NK-92 (cell line): ENCODE results near the gene CYP2U1.
"Not testable (repeated sequence)": the region's sequence is repeated elsewhere in the genome, so short reads cannot be mapped to it uniquely, and the experiment has no call there.

ENCODE experiments used
- DNase-seq: peaks from one replicate; lab custom pipeline; 2025; ENCODE audit not compliant: unreplicated experiment; lab: John Stamatoyannopoulos, UW

Gene CYP2U1

DNA sequence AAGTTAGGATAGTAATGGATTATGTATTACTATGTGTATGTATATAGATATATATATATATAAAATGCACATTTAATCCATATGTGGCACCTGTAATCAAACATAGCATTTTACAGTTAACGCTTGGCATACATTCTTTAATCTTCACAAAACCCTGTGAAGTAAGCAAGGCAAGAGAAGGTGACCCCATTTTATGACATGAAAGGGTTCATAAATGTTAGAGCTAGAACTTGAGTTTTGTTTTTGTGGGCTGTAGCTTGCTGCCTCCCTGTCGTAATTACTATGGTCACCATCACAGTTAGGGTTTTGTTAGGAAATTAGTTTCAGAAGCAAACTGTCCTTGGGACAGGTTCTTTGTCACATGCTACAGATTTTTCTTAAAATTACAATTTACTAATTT lies 13.8 kb upstream of the CYP2U1 start:
- no peak for DNase-seq

DNA sequence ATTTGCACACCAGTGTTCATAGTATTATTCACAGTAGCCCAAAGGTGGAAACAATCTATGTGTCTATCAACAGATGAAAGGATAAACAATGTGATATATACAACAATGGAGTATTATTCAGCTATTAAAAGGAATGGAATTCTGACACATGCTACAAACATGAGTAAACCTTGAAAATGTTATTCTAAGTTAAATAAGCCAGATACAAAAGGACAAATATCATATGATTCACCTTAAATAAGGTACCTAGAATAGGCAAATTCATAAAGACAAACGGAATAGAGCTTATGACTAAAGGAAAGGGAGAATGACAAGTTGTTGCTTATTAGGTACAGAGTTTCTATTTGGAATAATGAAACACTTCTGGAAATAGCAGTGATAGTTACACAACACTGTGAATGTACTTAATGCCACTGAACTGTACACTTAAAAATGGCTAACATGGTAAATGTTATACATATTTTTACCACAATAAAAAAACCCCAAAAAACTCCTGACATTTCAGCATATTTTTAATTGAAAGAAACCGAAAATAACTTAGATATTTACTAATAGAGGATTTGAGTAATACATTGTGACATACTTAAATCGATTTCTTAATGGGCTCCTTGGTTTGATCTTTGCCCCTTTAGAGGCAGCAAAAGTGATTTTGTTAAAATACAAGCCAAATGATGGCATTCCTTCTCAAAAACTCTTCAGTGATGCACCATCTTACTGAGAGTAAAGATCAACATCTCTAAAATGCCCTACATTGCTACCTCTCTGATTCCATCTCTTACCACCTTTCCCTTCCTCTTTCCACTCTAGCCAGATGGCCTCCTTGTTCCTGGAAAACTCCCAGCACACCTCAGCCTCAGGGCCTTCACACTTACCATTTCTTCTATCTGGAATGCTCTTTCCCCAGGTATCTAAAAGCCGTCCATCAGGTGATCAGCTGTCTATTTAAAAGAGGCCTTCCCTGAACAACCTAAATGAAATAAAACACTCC lies 8.6 kb upstream of the CYP2U1 start:
- DNase-seq: no peak

DNA sequence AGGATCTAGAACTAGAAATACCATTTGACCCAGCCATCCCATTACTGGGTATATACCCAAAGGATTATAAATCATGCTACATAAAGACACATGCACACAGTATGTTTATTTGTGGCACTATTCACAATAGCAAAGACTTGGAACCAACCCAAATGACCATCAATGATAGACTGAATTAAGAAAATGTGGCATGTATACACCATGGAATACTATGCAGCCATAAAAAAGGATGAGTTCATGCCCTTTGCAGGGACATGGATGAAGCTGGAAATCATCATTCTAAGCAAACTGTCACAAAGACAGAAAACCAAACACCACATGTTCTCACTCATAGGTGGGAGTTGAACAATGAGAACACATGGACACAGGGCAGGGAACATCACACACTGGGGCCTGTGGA lies 5.6 kb upstream of the CYP2U1 start:
- DNase-seq: not testable (repeated sequence)

DNA sequence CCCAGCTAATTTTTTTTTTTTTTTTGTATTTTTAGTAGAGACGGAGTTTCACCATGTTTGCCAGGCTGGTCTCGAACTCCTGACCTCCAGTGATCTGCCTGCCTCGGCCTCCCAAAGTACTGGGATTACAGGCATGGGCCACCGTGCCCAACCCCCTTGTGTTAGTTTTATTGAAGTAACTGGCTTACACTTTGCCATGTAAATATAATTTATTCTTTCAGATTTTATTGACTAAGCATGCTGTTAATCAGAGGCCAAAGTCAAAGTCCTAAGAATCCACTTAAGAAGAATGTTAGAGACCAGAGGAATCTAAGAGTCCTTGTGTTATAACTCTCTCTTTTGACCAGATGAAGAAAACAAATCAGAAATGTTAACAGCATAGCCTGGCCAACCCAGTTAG lies 4.5 kb upstream of the CYP2U1 start:
- not testable (repeated sequence) for DNase-seq

DNA sequence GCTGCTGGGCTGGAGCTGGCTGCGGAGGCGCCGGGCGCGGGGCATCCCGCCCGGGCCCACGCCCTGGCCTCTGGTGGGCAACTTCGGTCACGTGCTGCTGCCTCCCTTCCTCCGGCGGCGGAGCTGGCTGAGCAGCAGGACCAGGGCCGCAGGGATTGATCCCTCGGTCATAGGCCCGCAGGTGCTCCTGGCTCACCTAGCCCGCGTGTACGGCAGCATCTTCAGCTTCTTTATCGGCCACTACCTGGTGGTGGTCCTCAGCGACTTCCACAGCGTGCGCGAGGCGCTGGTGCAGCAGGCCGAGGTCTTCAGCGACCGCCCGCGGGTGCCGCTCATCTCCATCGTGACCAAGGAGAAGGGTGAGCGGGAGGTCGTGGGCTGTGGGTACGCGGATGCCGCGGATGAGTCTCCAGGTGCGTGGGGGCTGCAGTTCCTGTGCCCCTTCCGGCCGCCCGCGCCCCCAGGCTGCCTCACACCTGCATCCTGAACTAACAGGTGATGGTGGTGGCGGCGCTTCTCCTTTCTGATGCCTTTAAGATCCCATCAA lies 499 bp downstream of the CYP2U1 start:
- DNase-seq: no peak

DNA sequence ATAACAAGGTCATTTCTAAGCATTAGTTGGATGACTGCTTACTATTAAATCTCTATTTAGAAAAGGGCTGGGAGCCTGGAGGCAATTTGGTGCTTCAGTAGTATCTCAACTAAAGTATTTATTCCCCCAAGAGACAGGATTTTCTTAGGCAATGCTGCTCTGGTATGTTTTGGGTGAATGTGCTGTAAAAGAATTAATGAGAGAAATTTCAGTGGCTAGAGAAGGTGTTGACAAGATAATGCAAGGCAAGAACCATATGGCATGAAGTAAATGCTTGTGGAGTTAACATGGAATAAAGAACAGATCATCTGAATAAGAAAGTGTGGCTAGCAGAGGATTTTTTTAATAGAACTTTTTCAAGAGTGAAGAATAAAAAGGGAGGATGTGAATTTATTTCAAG lies 3.9 kb downstream of the CYP2U1 start:
- no peak for DNase-seq

DNA sequence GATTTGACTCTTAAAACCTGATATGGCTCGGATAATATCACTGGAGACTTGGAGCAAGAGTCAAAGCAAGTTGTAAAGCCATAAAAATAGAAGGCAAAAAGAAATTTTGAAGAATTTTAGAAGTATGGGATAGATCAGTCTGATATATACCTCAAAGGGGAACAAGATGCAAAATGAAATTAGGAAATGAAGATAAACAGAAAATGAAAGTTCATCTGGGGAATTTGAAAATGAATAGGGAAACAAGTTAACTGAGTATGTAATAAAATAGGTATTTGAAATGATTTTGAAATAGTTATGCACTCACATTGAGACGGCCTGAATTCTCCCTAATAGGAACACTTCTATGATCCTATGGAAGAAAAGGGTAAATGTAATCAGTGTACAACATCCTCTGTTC lies 5.7 kb downstream of the CYP2U1 start:
- DNase-seq: no peak

DNA sequence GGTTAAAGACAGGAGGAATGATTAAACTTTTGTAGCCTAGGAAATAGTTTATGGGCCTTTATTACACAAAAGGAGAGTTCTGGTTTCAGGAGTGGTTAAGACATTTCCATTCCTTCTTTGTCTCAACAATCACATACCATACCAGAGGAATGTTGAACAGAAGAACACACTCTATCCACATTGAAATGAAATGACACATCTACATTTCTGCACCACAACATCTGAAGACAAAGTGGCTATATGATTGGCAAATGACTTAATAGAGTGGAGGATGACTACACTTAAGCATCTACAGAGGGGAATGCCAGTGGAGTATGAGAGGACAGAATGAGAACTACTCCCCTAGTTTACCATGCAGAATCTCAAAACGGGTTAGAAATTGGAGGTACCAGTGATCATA lies 8.0 kb downstream of the CYP2U1 start:
- no peak for DNase-seq

DNA sequence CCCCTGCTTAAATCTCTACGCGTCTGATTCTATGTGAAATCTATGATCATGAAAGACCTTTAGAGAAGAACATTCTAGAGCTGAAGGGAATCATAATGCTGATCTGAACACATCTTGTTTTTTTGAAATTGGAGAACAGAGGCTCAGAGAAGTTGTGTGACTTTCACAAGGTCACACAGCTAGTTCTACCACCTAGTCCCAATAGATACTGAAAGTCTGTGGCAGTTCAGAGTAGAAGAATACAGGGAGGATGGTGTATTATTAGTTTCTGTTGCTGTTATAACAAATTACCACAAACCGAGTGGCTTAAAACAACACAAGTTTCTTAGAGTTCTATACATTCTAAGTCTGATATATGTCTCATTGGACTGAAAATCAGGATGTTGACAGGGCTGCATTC lies 14.5 kb downstream of the CYP2U1 start:
- DNase-seq: no peak

DNA sequence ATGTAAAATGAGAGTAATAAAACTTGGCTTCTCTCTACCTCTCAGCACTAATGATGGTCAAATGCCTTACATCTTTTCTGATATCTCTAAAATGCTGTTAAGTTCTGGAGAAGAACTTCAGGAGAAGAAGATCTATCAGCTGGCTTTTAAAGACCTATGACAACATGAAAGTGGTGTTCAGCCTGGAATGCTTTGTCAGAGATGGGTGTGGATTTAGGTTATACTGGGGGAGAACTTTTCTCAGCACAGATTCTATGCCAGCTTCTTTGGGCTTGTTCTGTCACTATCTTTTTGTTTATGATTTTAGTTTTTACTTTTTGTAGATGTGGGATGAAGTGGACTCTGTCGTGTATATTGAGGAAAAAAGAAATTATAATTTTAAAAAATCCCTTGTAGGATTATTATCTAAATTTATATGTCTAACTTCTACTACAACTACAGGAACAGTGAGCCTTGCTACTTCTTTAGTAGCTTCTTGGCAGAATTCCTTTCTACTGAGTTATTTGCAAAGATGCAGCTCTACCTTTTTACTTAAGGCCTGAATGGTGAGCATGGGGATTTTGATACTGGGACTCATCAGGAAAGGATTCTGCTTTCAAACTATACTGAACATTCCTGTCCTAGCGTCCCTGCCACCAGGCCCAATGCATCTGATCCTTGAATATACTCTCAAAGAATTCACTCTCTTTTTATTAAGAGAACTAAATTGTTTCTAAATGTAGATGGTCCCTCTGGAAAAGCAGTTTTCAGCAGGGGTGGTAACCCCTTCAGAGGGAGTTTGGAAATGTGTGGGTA lies 19.6 kb downstream of the CYP2U1 start:
- DNase-seq: no peak

DNA sequence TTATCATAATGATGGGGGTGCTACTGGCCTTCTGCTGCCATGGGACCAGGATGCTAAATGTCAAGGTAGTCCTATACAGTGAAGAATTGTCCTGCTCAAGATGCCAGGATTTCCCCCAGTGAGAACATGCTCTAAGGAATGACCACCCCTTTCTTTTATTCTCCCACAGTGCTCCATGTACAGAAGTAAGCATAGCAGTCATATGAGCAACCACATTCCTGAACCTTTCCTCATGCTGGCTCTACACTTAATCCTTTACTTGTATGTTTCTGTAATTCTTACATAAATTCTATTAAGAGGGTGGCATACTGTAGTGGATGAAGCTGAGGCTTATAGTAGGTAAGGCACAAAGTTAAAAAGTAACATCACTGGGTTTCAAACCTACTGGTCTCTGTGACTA lies 20.2 kb downstream of the CYP2U1 start:
- no peak for DNase-seq

DNA sequence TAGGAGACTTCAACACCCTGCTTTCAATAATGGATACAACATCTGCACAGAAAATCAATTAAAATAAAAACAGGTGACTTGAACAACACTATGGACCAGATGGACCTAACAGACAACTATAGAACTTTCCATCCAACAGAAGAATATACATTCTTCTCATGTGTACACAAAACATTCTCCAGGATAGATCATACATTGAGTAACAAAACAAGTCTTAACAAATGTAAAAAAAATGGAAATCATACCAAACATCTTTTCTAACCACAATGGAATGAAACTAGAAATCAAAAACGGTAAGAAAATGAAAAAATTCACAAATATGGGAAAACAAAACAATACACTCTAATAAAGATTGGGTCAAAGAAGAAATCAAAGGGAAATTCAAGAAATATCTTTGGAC lies 24.7 kb downstream of the CYP2U1 start:
- DNase-seq: no peak

DNA sequence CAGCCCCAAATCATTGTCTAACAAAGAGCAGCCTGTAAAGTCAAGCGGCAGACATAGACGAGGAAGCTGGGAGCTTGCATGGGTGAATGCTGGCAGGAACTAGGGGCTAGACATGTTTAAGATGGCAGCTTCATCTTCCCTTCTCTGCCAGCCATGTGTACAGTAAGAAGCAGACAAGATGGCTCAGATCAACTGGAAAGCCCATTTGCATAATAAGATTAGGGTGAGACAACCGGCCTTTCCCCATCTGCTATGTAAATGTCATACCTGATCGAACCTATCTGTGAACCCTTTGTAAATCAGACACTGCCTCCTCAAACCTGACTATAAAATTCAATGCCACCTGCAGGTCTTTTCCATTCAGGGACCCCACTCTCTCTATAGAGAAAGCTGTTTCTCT lies 35.6 kb downstream of the CYP2U1 start:
- no peak for DNase-seq

DNA sequence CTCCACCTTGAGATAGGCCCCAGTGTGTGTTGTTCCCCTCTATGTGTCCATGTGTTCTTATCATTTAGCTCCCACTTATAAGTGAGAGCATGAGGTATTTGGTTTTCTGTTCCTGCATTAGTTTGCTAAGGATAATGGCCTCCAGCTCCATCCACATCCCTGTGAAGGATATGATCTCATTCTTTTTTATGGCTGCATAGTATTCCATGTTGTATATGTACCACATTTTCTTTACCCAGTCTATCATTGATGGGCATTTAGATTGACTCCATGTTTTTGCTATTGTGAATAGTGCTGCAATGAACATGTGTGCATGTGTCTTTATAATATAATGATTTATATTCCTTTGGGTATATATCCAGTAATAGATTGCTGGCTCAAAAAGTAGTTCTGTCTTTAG lies 36.2 kb downstream of the CYP2U1 start:
- DNase-seq: not testable (repeated sequence)

DNA sequence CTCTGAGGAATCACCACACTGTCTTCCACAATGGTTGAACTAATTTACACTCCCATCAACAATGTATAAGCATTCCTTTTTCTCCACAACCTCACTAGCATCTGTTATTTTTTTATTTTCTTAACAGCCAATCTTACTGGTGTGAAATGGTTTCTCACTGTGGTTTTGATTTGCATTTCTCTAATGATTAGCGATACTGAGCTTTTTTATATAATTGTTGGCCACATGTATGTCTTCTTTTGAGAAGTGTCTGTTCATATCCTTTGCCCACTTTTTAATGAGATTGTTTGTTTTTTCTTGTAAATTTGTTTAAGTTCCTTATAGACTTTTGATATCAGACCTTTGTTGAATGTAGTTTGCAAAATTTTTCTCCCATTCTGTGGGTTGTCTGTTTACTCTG lies 36.6 kb downstream of the CYP2U1 start:
- not testable (repeated sequence) for DNase-seq

DNA sequence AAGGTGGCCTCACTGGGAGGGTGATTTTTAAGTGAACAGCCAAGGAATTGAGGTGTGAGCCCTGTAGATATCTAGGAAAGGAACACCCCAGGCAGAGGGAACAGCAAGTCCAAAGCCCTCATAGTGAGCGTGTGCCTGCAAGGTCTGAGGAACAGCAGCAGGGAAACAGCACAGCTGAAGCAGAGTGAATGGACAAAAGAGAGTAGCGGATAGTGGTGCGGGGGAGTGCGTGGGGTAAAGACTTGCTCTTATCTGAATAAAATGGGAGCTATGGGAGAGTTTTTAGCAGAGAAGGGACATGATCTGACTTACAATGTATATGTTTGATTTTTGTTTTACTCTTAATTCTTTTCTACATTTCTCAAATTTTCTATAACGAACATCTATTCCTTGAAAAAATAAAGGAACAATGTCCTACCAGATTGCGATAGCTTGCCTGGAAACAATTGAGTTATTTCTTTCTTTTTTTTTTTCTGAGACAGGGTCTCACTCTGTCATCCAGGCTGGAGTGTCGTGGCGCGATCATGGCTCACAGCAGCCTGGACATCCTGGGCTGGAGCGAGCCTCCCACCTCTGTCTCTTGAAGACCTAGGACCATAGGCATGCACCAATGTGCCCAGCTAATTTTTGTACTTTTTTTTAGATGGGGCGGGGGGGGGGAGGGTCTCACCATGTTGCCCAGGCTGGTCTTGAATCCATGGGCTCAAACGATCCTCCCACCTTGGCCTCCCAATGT lies 38.9 kb downstream of the CYP2U1 start:
- DNase-seq: no peak

DNA sequence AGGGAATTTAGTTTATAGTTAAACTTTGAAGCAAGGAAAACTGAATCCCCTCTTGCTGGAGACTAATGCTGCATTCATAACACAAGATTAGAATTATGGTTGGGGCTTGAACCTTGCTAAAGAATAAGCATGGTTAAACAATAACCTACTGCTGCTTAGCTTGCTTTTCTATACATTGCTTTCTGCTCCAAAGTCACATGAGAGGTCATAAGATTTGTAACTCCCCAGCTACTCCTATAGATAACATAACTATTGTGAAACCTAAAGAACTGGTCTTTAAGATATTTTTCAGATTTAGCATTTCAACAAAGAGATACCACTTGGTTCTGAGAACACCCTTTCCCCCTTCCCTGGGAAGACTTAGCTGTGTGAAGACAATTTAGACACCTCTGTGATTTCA lies 41.3 kb downstream of the CYP2U1 start:
- no peak for DNase-seq

DNA sequence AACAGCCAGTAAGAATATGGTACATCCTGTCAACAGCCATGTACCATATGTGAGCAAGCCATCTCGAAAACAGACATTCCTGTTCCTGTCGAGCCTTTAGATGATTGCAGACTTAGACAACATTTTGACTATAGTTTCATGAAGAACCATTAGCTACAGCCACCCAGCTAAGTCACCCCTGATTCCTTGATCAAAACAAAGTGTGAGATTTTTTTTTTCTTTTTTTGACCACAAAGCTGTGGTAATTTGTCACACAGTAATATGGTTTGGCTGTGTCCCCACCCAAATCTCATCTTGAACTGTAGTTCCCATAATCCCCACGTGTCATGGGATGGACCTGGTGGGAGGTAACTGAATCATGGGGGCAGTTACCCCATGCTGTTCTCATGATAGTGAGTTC lies 43.2 kb downstream of the CYP2U1 start:
- DNase-seq: no peak

DNA sequence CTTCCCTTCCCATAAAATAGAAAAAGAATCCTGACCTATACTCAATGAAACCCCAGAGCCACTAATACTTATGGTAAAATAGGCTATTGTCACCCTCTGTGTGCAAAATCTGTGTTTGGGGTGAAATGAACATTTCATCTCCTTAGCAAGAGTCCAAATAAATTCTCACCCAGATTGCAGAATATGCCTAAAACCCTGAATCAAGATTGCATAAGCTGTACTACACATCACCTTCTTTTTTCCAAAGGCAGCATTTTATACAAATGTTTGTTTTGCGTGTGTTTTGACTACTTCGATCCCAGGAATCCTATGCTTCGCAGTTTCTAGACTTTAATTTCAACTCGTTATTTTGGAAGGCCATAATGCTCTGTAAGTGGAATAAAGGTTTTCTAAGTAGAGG lies 46.1 kb downstream of the CYP2U1 start:
- no peak for DNase-seq

DNA sequence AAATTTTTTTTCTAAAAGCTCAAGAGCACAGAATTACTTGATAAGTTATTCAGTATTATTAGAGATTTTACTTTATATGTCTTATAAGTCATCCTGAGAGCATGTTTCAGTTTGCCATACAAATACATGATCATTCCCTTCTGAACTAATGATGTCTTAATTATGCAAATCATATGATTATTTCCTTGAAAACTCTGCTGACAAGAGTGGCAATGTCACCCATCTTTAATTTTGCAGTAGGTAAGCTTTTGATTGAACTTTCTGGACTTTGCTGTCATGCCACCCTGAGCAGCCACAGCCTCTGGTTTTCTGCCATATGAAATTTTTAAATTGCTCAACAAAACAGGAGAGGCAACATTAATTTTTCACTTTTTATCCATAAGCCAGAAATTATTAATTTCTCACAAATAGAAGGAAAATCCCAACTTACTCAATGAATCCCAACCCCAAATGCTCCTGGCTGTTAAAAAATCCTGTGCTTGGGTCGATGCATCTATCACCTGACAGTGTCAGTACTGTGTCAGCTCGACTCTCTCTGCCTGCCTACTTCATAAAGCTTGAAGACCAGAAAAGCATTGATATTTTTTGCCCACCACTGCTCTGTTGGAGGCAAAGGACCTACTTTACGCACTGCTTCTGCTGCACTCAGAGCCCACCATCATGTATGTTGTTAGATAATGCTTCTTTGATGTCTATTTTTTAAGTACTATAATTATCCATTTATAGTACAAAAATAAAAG lies 46.8 kb downstream of the CYP2U1 start:
- DNase-seq: no peak
